HG03103 (cell line): ENCODE results near the gene COCH.
"Not testable (repeated sequence)": the region's sequence is repeated elsewhere in the genome, so short reads cannot be mapped to it uniquely, and the experiment has no call there.

Source experiments
- ATAC-seq: cut with Tn5 transposase; IDR thresholded peaks from one replicate; pipeline ENCODE4 v1.9.1; 2021; ENCODE audit warnings: low read depth; ENCODE audit not compliant: unreplicated experiment

Gene COCH

DNA sequence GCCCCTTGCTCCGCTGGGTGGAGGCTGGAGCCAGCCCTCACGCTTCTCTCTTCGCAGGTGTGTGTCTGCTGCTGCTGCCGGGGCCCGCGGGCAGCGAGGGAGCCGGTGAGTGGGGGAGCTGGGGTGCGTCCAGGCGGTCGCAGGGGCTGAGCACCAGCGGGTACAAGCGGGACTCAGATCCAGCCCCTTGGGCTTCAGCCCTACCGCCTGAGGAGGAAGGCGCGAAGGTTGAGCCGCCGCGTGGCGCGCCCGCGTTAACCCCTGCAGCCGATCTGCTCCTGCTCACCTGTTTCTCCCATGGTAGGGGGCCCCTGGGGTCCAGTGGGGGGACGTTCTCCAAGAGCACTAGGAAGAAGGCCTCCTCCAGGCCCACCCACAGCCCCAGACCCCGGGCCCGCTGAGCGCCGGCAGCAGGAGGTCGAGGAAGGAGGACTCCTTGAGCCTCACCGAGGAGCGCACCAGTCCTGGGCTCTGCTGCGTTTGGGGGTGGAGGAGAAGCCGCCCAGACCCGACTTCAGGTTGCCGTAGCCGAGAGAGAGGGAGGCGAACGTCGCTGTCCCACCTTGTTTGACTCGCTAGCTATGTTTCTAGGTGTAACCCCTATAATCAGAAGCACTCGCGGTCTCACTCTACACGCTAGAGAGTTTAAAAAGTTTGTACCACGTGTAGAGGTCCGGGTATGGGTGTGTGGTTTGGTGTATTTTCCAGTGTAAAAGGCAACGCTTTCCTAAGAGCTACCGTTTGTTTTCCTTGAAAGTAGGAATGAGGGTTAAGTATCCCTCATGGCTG lies 834 bp downstream of the COCH start:
- peak; percentile 21 for ATAC-seq

DNA sequence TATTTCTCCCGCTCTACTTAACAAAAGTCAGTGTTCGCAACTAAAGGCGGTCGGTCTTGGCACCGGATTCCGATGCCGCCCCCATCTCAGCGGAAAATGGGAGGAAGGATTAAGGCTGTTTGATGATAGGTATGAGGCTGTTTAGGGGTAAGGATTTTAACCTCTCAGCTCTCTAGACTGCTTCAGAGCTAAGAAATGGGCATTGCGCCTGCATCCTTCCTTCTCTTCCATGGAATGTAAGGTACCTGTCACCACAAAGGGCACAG lies 1.4 kb downstream of the COCH start:
- no peak for ATAC-seq

- ATAC-seq = no peak
Measured at GRCh38 chr14:30876692-30877091, 2.3 kb downstream of the COCH start.

GRCh38 chr14:30882431-30882830 lies 8.1 kb downstream of the COCH start:
- no peak for ATAC-seq

- ATAC-seq = no peak
Measured at GRCh38 chr14:30883508-30884294, 9.3 kb downstream of the COCH start.

GRCh38 chr14:30884901-30885300 lies 10.5 kb downstream of the COCH start:
- no peak for ATAC-seq

DNA sequence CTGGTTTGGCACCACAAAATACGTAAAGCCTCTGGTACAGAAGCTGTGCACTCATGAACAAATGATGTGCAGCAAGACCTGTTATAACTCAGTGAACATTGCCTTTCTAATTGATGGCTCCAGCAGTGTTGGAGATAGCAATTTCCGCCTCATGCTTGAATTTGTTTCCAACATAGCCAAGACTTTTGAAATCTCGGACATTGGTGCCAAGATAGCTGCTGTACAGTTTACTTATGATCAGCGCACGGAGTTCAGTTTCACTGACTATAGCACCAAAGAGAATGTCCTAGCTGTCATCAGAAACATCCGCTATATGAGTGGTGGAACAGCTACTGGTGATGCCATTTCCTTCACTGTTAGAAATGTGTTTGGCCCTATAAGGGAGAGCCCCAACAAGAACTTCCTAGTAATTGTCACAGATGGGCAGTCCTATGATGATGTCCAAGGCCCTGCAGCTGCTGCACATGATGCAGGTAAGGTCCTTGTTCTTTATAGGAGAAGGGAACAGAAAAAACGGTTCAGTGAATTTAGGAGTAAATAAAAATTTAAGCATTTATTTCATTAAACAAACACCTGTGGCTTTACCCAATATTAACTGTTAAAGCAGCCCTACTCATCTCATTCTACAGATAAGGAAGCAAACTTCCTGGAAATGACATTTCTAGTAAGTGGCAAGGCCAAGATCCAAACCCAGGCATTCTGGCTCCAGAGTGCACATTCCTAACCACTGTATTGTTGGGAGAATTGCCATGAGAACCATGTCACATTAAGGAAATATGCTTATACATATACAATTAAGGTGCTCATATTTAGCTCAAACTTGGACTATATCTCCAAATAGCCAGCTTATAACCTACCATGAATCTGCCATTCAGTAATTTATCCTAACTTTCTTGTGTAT lies 11.7 kb downstream of the COCH start:
- no peak for ATAC-seq

DNA sequence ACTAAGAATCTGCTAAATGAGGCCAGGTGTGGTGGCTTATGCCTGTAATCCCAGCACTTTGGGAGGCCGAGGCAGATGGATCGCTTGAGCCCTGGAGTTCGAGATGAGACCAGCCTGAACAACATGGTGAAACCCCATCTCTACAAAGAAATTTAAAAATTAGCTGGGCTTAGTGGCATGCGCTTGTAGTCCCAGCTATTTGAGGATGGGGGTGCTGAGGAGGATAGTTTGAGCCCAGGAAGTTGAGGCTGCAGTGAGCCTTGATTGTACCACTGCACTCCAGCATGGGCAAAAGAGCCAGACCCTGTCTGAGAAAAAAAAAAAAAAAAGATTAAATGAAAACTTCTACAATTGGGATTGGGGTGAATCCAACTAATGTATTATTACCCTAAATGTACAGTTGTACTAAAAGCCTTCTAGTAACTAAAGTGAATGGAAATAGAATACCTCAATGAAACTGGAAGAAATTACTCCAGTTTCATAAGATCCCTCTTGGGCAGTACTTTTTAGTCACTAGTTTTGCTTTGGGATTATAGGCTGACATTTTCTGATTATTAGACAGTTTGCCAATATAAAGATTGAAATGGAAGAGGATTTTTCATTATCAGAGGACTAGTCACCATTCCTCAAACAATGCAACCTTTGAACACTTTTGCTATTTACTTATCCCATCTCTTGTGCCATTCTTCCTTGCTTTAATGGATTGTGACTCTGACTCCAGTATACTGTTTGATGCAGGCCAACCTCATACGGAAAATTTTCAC lies 14.3 kb downstream of the COCH start:
- ATAC-seq = no peak

DNA sequence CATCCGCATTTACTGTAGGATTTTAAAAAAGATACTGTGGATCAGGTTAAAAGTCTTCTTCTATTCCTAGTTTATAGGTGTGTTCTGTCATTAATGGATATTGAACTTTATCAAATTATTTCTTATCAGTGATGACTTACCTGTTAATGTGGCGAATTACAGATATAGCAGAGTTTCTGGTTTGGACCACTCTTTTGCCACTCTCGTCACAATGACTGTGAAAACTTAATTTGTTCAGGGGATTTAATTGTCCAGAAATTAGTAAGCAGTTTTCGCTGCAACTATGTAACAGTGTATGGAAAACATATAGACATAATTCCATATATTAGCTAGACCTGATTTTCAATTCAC lies 14.9 kb downstream of the COCH start:
- no peak for ATAC-seq

- ATAC-seq = no peak
Measured at GRCh38 chr14:30893819-30894218, 19.5 kb downstream of the COCH start.

DNA sequence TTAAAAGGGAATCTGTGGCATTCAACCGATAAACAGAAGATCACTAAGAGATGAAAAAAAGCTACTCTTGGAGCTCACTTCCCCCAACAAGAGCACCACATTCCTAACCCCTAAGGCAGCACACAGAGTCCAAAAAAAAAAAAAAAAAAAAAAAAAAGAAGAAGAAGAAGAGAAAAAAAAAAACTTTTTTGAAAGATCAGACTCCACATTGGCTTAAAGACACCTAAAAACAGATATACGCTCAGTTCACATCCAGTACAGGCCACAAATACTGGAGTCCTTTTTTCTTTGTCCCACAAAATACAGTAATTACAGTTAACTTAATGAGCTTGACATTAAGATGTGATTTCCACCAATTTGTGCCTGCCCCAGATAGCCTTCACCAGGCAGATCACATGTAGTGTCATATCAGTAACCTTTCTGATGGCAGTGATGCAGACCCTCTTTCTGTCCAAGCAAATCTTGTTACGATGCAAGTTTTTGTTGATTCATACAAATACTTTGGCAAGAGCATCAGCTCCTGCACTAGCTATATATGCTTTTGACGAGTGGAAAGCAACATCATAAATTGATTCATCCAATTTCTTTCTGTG lies 20.7 kb downstream of the COCH start:
- ATAC-seq = no peak

DNA sequence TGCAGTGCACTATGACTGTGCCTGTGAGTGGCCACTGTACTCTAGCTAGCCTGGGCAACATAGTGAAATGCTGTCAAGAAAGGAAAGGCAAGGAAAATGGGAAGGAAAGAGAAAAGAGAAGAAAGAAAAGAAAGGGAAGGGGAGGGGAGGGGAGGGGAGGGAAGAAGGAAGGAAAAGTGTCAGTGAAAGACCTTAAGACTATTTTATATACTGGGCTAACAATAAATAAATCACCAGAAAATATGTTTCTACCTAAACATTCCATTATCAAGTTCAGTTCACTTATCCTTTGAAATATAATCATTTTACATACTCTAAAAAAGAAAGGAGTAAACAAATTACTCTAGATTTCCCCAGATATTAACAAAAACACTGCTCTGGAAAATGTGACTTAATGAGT lies 22.1 kb downstream of the COCH start:
- ATAC-seq = no peak

DNA sequence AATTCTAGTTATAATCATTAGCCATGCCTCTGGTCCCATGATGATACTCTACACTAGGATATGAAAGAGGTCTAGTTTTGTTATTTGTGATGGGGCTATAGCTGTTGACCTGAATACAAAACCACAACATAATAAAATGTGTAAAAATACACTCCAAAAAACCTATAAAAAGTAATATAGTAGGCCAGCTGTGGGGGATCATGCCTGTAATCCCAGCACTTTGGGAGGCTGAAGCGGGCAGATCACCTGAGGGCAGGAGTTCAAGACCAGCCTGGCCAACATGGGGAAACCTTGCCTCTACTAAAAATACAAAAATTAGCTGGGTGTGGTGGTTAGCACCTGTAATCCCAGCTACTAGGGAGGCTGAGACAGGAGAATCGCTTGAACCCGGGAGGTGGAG lies 22.8 kb downstream of the COCH start:
- ATAC-seq = not testable (repeated sequence)

DNA sequence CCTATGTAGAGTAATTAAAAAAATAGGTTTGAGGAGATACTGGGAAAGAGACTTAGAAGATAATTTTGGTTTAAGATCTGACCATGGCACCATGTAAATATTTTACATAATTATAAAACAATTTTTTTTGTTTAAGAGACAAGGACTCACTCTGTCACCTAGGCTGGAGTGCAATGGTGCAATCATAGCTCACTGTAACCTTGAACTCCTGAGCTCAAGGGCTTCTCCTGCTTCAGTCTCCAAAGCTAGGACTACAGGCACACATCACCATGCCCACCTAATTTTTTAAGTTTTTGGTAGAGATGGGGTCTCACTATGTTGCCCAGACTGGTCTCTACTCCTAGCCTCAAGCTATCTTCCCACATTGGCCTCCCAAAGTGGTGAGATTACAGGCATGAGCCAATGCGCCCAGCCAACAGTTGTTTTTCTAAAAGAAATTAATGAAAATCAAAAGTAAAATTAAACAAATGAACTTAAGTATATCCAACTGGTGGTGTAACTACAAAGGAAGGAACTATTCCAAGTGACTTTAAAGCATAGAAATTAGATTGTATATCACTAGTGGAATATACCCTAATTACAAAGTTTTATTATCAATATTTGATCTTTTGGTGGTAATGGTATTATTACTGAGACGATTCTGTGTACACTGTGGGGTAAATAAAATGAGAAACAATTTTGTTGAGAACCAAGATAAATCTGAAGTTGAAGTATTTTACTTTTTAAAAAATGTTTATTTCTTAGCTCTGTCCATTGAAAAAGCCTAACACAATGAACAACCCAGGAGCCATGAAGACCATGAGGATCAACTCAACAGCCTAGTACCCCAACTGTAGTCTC lies 29.1 kb downstream of the COCH start:
- no peak for ATAC-seq

GRCh38 chr14:30906752-30907658 lies 32.6 kb downstream of the COCH start:
- no peak for ATAC-seq

DNA sequence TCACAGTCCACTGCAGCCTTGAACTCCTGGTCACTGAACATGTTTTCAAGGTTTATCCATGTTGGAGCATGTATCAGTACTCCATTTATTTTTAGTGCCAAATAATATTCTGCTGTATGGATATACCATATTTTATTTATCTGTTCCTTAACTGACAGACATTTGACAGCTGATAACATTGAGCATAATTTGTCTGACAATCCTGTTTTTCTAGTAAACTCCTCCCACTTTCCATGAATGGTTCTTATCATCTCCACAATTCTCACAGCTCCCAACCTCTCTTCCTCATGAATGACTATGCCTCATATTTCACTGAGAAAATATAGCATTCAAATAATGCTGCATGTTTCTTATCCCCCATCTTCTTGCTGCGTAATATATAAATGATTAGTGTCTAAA lies 33.3 kb downstream of the COCH start:
- ATAC-seq = no peak

GRCh38 chr14:30908826-30909225 lies 34.5 kb downstream of the COCH start:
- ATAC-seq = no peak

DNA sequence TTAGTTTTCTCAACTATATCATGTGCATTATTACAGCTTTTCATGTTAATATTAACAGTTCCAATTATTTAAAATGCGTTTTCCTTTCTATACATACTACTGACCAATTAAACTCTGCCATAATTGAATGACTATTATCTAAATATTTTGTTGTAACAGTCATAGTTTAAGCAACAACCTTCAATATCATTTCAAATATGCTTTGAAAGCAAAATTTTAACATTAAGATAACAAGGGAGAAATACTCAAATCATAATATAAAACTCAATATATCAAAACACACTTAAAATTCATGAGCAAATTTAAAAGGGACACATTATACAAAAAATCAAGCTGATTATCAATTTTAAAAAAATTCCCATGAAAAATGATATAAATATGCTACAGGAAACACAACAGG lies 40.5 kb downstream of the COCH start:
- ATAC-seq = no peak
